HuH-7.5 (cell line): Measurements from ENCODE around the gene CFAP45.

Experiments used
- DNase-seq: peaks from one replicate; pipeline ENCODE4 v3.0.0; 2011; ENCODE audit warnings: low spot score

Gene CFAP45

DNA sequence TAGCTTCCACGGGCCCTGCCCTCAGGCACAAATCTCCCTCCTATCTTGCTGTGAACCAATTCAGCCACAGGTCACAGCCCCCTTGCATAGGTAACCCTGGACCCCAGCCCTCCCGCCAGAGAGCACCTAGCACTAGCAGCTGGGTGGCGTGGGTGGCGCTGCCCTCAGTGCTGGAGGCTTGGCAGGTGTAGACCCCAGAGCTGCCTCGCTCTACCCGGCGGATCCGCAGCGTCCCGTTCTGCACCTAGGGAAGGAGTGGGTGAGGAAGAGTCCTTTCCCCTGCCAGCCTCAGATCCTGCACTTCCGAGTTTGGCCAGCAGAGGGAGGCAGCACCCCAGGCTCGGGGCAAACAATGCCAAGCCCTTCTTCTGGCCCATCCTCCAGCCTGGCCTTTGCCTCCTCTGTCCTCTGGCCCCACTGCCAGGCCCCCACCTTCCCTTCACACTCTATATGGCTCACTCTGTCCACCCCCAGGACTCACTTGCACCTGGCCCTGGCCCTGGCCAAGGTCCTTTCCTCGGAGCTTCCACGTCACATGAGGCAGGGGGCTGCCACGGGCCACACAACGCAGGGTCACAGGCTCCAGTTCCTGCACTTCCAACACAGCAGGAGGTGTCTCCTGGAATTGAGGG, 36.4 kb upstream of the CFAP45 start:
- DNase-seq, result peak; percentile 80

DNA sequence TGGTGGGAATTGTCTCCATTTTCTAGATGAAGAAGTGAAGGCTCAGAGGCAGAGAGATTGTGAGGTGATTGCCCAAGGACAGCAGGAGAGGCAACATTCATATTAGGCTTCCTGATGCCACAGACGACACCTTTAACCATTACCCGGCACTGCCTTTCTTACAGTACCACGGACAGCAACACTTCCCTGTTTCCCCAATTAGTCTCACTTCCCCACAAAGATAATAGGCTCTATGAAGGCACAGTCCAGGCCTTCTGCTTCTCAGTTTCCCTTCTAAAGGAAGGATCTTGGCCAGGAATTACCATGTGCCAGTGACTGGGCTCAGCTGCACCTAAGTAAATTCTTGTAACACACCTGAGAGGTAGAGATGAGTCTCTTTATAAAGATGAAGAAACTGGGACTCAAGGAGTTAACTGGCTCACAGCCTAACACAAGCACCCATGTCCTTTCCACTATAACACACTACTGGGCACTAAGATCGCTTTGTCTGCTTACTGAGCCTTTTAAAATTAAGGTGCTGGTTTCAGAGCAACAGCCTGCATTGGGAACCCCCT, 35.8 kb upstream of the CFAP45 start:
- DNase-seq, result no peak

DNA sequence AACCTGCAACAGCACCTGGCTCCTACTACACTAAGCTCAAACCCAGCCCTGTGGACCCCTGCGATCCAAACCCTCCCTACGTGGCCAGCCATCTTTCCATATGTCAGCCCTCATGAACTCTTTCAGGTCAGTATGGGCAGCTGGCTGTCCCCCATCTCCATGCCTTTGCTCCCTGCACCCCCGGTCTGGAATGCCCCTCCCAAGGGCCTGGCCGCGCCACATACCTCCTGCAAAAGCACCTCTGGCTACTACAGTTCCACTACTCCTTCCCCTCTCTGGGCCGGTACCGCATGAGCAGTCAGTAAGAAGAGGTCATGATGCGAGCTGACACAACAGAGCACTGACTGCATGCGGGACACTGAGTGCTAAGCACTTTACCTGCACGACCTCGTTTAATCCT, 35.3 kb upstream of the CFAP45 start:
- no peak for DNase-seq

DNA sequence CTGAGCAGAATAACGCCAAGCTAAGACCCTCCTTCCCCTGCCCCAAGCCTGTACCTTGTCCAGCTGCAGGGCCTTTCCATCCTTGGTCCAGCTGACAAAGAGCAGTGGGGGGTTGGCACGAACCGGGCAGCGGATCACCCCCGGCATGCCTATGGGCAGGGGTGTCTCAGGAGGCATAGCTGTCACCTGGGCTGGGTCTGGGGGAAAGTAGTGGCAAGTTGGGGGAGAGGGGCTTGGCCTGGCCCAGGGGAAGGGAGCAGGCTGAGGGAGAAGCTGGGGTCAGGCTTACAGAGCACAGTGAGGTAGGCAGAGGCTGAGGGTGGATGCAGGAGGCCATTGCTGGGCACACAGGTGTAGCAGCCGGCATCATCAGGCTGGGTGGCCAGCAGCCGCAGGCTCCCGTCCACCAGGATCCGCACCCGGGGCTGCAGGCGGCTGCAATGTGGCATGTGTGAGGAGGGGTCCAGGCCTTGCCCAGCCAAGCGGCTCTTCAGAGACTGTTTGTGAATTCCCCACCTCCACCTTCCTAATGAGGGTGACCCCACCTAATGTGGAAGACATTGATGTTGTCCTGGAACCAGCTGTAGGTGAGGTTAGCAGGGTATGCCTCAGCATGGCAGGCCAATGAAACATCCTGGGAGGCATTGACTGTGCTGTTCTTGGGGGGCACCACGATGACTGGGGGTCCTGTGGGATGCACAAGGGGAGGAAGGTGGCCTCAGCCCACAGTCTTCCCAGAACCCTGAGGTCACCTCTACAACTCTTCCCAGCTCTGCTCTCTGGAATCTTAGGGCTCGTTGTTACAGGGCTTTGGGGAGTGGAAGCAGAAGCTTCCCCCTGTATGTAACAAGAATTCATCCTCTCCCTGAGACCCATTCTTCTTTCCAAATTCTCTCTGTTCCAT, 34.4 kb upstream of the CFAP45 start:
- DNase-seq, result no peak

DNA sequence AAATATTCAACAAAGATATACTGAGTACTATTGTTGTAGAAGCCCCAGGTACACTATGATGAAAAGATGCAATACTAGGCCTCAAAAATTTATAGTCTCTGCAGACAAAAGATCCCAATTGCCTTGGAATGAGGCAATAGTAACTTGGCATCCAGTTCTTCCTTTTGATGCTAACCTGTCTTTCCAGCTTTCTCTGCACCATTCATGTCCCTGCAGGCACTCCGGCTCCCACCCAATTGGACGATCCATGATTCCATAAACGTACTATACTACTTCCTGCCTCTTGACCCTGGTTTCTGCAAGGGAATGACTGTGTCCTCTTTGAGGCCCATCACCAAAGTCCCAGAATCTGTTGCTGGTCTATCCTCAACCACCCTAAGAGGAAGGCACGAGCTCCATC, 33.4 kb upstream of the CFAP45 start:
- DNase-seq, result no peak

DNA sequence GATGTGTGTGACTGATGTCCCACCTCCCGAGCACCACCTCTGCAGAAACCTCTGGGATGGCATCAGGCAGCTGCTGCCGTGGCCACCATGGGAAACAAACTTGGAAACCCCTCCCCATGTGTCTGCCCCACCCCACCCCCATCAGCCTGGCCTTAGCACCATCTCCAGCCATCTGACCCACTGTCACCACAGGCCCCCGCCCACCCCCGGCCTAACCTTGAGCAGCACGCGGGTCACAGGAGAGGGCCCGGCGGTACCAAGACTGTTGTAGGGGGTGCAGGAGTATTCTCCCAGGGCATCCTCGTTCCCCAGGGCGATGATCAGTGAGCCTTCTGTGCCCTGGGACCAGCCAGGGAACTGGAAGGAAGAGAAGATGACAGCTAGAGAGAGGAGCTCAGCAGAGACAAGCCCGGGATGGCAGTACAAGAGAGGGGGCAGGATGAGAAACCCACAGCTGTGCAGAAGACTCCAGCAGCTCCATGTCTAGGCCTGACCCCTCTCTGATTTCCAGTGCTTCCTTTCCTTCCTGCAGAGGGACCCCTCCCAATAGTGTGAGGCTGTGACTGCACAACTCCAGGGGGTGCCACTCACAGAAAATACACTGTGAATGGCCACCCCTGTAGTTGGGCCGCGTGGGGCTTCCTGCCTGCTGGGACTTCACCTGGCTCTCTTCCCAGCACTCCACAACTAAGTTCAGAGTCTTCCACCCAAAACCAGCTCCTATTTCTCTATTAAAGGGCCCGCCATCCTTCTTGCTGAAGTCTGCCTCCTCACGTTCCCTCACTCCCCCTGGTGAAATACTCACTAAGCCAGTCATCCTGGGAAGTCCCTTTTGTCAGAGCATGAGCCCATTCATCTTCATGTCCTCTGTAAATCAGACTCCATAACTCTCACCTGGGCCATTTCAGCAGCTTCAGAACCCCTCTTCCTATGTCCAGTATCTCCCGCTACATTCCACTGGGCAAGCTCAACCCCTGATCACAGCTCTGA, 32.6 kb upstream of the CFAP45 start:
- DNase-seq, result no peak

DNA sequence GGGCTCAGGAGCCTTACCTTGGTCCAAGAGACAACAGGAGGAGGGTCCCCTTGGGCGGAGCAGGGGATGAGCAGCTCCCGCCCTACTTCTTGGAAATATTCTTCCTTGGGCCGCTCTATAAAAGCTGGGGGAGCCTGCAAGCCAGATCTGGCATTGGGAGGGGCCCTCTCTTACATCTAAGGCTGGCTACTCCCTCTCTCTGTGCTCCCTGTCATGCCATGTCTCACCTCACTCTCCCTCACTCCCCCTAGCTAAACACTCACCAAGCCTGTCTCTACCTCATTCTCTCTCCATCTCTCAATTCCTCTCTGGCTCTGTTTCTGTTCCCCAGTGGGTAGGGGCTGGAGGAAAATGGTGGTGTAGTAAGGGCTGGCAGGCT, 31.8 kb upstream of the CFAP45 start:
- DNase-seq, result no peak

DNA sequence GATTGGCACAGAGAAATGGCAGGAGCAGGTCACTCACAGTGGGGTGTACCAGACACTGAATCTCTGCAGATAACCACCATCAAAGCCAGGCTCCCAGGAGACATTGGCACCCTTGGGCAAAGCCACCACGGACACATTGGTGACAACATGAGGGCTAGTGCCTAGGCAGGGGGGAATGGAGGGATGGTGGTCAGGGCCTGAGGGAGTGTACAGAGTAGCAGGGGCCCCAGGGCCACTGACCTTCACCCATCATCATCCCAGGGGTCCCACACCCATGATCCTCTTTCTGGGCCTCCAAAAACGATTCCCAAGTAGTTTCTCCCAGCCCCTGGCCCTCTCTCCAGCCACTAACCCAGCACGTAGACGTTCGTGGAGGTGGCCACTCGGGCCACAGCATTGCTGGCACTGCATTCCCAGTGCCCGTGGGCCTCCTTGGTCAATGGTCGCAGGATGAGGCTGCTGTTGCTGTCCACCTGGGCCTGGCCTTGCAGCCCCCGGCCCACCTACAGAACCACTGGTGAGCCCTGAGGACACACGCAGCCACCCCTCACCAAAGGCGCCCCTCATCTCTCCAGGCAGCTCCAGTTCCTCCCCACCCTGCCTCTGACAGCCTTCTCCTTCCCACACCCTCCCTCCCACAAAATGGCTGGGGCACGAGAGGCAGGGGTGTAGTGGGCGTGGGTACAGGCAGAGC, 31.3 kb upstream of the CFAP45 start:
- no peak for DNase-seq

DNA sequence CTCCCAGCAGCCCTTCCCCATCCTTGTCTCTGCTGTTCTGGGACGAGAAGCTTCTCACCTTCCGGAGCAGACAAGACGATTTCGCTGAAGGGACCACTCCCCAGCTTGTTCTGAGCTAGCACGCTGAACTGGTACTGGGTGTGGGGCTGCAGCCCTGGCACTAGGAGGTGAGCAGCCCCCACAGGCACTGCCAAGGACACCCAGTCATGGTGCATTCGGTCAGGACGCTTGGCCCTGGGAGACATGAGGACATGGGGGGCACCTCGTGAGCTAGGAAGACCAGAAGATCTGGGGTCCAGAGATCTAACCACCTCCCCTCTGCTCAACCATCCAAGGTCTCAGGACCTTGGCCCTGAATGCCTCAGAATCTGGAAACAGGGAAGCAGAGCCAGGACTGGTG, 30.7 kb upstream of the CFAP45 start:
- no peak for DNase-seq

DNA sequence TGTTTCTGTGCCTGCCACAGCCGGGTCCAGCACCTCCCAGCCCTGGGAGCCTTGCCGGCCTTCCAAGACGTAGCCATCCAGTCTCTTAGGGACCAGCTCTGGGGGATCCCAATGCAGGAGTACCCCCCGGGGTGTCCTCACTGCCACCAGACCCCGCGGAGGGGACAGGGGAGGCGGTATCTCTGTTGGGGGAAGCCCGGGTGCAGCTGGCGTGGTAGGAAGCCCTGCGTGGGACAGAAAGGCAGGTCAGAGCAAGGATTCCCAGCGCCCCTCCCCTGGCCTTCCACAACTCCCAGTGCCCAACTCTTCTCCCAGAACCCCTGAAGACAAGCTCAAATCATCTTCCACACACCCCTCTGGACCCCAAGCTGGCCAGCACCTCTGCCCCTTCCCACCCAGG, 30.3 kb upstream of the CFAP45 start:
- DNase-seq, result no peak

DNA sequence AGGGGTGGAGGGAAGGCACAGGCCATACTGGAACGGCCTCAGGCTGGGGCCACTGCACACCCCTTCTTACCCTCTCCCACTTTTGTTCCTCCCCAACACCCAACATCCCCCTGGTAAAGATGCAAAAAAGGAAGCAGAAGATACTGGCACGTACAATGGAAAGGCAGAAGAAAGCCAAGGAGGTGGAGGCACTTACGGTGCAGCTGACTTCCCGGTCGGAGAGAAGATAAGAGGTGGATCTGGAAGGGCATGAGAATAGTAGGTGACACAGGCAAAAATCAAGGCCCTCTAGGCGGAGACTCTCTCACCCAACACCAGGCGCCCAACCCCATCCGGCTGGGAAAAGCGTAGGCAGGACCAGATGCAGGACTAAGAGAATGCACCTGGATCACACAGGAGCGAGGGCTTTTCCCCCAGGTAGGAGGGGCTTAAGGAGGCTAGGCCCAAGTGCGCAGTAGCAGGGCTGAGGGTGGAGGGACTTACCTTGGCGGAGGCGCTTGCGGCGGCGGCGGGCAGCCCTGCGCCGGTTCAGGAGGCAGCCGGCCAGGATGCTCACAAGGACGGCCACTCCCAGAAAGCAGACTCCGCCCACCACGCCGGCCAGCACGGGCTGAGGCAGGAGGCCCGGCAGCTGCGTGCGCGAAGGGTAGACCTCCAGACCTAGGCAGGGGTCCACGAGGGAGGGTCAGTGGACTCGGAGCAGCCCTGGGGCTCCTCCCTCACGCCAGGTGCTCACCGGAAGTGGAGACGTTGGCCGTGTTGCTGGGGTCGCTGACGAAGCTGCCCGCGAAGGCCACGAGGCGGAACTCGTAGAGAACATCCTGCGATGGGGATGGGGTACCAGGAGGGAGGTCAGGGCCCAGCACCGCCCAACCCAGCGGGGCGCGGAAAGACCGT, 29.4 kb upstream of the CFAP45 start:
- no peak for DNase-seq

DNA sequence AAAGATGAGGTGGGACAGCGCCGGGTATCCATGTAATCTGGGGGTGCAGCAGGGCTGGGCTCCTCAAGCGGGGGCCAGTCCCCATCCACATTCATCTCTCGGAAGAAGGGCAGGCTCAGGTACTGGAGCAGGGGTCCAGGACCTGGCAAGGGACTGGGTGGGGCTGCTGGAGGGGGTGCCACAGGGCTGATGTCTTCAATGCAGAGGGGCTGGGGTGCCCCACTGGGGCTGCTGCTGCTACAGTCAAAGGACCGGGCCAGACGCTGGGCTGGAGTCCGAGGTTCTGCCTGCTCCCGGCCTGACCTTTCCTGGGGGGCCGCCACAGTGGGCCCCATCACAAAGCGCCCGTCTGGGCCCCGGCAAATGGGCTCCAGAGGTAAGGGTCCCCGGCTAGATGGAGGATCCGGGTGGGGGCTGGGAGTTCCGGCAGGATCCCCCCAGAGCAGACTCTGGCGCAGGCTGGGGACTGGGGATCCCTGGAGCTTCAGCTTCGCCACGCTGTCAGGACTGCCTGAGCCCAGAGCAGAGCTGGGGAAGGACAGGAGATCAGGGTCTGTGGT, 28.6 kb upstream of the CFAP45 start:
- DNase-seq, result no peak

DNA sequence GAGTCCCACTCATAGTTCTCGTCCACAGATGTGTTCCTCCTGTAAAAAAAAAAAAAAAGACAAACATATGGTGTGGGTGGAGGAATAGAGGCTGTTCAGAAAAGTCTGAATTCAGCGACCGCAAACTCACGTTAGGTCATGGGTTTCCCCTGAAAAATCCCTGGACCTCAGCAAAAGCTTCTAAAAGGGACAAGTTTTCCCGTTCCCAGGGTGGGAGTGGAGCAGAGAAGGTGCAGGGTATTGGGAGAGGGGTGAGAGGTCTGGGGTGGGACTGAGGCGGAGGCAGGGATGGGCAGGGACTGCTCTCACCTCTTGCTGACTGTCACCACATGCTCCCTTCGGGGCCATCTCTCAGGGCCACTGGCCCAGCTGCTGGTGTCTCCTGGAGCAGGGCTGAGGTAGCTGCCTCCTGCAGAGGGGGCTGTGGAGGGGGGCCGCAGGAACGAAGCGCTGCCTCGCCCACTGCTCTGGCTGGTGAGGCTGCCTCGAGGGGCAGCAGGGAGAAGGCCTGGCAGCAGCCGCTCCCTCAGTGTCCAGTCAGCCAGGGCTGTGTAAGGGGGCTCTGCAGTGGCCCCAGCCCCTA, 28.0 kb upstream of the CFAP45 start:
- DNase-seq, result no peak

DNA sequence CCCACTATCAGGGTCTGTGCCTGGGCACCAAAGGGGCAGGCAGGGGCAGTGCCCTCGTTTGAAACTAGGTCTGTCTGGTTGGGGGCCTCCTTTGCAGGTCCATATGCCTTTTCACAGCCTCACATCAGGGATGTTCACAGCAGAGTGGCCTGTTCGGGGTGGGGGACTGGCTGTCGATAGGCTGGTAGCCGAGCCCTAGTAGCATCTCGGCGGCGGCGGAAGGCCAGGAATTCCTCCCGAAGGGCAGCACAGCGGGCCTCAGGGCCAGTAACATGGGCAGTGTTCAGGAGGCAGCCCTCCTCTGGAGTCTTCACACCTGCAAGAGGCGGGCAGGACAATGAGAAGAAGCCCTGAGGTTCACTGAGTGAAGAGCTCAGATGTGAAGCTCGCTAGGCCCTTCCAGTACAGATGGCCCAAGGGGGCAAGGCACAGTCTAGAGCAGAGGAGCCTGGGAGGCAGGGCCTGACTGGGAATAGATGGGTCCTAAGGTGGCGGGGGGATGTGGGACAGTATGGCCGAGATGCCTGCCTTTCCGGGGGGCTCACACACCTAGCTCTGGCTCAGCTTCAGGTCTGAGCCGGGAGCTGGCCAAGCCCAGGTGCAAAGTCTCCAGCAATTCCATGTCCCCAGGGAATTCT, 27.4 kb upstream of the CFAP45 start:
- DNase-seq, result no peak

DNA sequence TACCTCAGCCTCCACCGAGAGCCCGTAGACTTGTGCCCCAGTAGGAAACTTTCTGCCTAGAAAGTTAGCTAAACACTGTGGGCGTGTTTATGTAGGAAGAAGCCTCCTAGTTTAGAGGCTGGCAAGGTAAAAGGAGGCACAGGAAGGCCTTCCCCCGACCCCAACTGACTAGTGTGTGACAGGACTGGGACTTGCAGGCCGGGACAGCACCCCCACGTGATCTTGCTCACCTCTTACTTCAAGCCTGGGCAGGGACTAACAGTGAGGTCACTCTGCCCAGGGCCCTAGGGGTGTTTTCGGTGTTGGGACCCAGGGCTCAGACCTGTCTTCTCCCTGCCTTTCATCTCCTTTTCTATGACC, 25.7 kb upstream of the CFAP45 start:
- peak; percentile 74 for DNase-seq

DNA sequence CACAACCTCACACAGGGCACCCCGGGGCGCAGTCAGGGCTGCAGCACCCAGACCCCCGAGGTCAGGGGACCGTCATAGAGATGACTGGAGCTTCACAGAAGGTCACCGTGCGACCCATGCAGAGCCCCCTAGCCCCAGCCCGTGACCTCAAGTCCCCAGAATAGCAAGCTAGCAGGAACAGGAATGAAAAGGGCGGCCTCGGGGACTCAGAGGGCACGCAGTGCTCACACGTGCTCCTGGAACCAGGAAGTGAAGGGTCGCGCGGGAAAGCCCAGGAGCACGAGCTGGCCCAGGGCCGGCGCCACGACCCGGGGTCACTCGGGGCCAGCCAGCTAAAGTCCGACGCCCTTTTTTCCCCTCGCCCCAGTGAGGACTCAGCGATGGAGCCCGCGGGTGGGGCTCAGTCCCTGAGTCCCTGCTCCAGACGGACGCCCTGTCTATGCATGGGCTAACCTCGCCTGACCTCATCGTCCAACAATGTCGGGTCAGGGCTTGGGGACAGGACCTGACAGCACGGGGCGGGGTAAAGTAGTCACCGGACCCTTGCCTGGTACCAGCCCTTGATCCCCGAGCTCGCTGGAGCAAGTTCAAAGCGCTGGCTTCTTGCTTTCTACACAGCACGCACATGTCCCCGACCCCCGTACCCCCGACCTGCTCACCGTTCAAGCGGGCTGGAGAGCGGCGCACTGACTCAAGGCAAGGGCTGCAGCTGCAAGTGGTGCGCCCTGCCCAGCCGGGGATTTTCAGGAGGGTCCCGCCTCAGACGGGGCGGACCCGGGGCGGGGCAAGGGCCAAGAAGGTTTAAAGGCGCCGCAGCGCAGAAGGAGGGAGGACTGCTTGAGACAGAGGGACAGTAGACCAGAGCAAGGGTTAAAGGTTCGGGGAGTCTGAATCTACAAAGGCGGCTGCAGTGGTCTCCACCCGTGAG, 25.1 kb upstream of the CFAP45 start, which contains the start of gene TAGLN2:
TSS of gene TAGLN2 (minus strand) at position 717 of the 928 bp plus-strand sequence. CDS start 4,998 bp downstream, outside the sequence.
- peak; percentile 87 for DNase-seq

DNA sequence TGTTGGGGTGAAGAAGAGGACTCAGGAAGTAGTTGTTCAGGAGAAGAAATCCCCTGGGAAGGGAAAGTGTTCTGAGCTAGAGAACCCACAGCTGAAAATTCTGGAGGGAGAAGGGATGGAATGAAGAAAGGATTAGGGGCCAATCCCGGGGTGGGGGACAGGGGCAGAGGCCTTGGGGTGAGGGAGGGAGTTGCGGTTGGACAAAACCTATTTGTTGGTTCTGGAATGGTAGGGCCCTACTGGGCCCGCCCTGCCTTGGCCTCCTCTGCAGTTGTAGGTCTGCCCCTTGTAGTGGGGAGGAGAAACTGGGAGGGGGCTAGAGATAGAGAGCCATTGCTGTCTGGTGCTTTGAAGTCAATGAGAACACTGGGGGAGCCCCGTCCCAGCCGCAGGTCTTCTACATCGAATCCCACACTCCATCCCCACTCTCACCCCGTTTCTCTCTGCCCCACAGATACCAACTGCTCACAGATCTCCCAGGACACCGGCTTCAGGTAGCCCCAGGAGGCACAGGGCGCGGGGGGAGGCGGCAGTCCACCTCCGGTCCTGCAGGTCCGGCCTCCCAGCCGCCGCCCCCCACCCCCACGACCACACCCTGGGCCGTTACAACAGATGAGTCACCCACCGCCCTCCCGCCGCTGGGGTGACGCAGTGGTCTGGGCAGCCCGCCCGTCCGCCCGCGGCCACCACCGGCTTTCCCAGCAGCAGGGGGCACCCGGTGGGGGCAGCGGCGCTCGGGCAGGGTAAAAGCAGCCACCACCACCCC, 24.2 kb upstream of the CFAP45 start:
- peak; percentile 85 for DNase-seq
